Fibroblast of lung (primary cell): Measurements from ENCODE around the gene SUMF1. TPM values are rescaled to one million over a fixed set of nuclear protein-coding genes. Genes with fewer than 3 reads are reported as not detected.

Experiments
- DNase-seq, 2 donors: peaks; one replicate each; pipeline versions ENCODE4 v3.0.0 to v3.0.0-alpha.2; 2010; ENCODE audit warnings: low read depth in 2 of 2
- H2AFZ ChIP-seq: 2 replicates; pipeline ENCODE4 v1.5.1; 2012; ENCODE audit warnings: low read length, control low read depth, inconsistent platforms
- H3K27ac ChIP-seq: 2 replicates; pipeline ENCODE4 v1.5.1; 2011; ENCODE audit warnings: low read length, control low read depth; ENCODE audit not compliant: insufficient read depth
- H3K27me3 ChIP-seq: 2 replicates; pipeline ENCODE4 v1.5.1; 2011; ENCODE audit warnings: mild to moderate bottlenecking, low read length; ENCODE audit not compliant: control insufficient read depth, insufficient read depth
- H3K36me3 ChIP-seq: 2 replicates; pipeline ENCODE4 v1.5.1; 2011; ENCODE audit warnings: low read length; ENCODE audit not compliant: control insufficient read depth, insufficient read depth
- H3K4me1 ChIP-seq: 2 replicates; pipeline ENCODE4 v1.5.1; 2011; ENCODE audit warnings: low read length; ENCODE audit not compliant: control insufficient read depth, insufficient read depth; ENCODE audit errors: extremely low read depth
- H3K4me2 ChIP-seq: 2 replicates; pipeline ENCODE4 v1.5.1; 2011; ENCODE audit warnings: low read length, control low read depth; ENCODE audit not compliant: insufficient read depth; ENCODE audit errors: extremely low read depth
- H3K4me3 ChIP-seq, 4 experiments: fragments of 200-600 bp in 1 of 4; sonication (generic) in 1 of 4; replicated peaks in 1 of 4; 2 replicates each; pipeline ENCODE4 v1.5.1; 2011 to 2016; ENCODE audit warnings: low read length in 4 of 4, low read depth in 3 of 4, mild to moderate bottlenecking in 3 of 4, control low read depth in 2 of 4, inconsistent platforms in 1 of 4, mixed read lengths in 1 of 4; ENCODE audit not compliant: insufficient read depth in 1 of 4; ENCODE audit errors: control extremely low read depth in 1 of 4
- H3K79me2 ChIP-seq: 2 replicates; pipeline ENCODE4 v1.5.1; 2012; ENCODE audit warnings: mild to moderate bottlenecking, low read length, inconsistent platforms; ENCODE audit not compliant: control insufficient read depth, insufficient read depth
- H3K9ac ChIP-seq: 2 replicates; pipeline ENCODE4 v1.5.1; 2011; ENCODE audit warnings: mild to moderate bottlenecking, low read length, control low read depth; ENCODE audit not compliant: insufficient read depth
- H3K9me3 ChIP-seq: 2 replicates; pipeline ENCODE4 v1.5.1; 2012; ENCODE audit warnings: low read depth, low read length; ENCODE audit not compliant: control insufficient read depth, insufficient read depth
- H4K20me1 ChIP-seq: 2 replicates; pipeline ENCODE4 v1.5.1; 2011; ENCODE audit warnings: low read length; ENCODE audit not compliant: control insufficient read depth, insufficient read depth; ENCODE audit errors: extremely low read depth
- EZH2 ChIP-seq: IDR thresholded peaks from 2 replicates; pipeline ENCODE4 v1.5.1; 2012; ENCODE audit warnings: low read length, control low read depth, mild to moderate bottlenecking; ENCODE audit errors: missing control alignments
- polyA plus RNA-seq, 2 donors: library from polyadenylated mRNA; depleted of rRNA in 1 of 2; stranded (reverse) in 1 of 2; unstranded in 1 of 2; fragments of >200 nt; gene quantifications; 2 replicates each; pipeline ENCODE4 v1.2.1, GENCODE V29; 2011 to 2012; ENCODE audit warnings: missing spikeins in 1 of 2
- total RNA-seq: library from RNA; depleted of rRNA; stranded (reverse); fragments of >200 nt; gene quantifications from 2 replicates; pipeline ENCODE4 v1.2.1, GENCODE V29; 2014
- TF ChIP-seq, protein P1 (sequence below), 2 donors: IDR thresholded peaks in 1 of 2; conservative IDR thresholded peaks in 1 of 2; 1 replicate in 1 of 2; 2 replicates in 1 of 2; pipeline ENCODE4 v1.5.1; 2011 to 2012; ENCODE audit warnings: low read length in 2 of 2, control low read depth in 1 of 2, inconsistent platforms in 1 of 2, low read depth in 1 of 2, mild to moderate bottlenecking in 1 of 2

The SUMF1 gene
- total and polyA plus RNA-seq, 2 donors (not counting 1 experiment from before 2014, with no cell fraction given): 50.0 to 64.6 TPM

DNA sequence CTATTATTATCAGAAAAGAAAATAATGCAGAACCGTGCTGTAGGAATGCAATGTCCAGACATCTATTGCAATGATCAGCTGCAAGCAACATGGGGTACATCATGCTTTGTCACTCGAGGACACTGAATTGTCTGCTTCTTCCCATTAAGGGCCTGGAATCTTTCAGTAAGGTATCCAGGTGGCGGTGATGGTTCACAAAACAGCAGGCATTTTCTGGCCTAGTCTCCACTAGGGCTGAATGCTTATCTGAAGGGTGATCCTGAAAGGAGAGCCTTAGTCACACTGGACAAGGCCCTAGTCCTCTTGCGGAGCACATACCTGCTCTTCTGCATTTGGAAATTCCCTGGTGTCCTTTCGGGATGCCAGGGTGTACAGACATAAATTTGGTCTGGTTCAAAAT lies 47.3 kb upstream of the SUMF1 start:
- Histone ChIP-seq H2AFZ (no peak overlapping the region), H3K4me3 (no peak overlapping the region), H3K9ac (no peak overlapping the region), H3K4me1 (no peaks in the 10 kb centered on the region), H4K20me1 (no peaks in the 10 kb centered on the region), H3K27me3 (no peaks in the 10 kb centered on the region), H3K79me2 (no peaks in the 10 kb centered on the region), H3K9me3 (no peaks in the 10 kb centered on the region), H3K27ac (no peak overlapping the region), H3K36me3 (no peaks in the 10 kb centered on the region), H3K4me2 (no peak overlapping the region)
- TF ChIP-seq, protein P1, sequence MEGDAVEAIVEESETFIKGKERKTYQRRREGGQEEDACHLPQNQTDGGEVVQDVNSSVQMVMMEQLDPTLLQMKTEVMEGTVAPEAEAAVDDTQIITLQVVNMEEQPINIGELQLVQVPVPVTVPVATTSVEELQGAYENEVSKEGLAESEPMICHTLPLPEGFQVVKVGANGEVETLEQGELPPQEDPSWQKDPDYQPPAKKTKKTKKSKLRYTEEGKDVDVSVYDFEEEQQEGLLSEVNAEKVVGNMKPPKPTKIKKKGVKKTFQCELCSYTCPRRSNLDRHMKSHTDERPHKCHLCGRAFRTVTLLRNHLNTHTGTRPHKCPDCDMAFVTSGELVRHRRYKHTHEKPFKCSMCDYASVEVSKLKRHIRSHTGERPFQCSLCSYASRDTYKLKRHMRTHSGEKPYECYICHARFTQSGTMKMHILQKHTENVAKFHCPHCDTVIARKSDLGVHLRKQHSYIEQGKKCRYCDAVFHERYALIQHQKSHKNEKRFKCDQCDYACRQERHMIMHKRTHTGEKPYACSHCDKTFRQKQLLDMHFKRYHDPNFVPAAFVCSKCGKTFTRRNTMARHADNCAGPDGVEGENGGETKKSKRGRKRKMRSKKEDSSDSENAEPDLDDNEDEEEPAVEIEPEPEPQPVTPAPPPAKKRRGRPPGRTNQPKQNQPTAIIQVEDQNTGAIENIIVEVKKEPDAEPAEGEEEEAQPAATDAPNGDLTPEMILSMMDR (conservative IDR thresholded peaks at IDR 0.05 in 1 of 2, IDR thresholded peaks at IDR 0.05 in 1 of 2; ENCODE audit: low read depth in 1 of 2, low read length in 2 of 2): no peak
- TF ChIP-seq EZH2: no peak
- no peak for DNase-seq

DNA sequence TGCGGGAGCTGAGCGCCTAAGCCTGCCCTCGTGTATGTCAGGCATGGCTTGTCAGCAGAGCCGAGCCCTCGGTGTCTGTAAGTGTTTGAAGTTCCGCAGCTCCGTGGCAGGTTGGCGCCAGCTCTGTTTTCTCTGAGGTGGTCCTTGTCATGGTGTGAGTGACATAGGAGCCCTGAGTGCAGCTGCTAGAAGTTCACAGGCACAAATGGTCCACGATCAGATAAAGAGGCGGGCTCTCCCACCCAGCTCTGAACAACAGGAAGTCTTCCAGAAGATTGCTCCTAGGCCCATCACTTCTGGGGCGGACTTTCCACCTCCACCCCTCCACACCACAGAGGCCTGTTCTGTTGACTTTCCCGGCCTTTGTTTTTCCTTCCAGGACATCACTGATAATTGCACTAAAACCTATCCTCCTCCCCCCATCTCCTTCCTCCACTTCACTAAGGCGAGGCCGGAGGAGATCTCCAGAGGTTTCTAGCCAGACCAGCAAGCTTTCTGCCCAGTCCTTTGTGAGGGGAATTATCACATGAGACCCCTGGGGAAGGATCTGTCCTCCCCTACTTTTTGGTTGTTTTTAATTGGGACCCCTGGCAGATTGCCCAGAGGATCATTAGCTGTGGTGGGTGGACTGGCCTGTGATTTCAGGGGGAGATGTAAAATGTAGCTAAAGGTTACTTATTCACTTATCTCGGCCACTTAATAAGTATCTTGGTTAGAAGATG lies 46.0 kb upstream of the SUMF1 start:
- H3K36me3 ChIP-seq: no peaks in the 10 kb centered on the region
- no peaks in the 10 kb centered on the region for H3K27me3 ChIP-seq
- no peaks in the 10 kb centered on the region for H3K4me1 ChIP-seq
- TF ChIP-seq, protein P1 (conservative IDR thresholded peaks at IDR 0.05 in 1 of 2, IDR thresholded peaks at IDR 0.05 in 1 of 2; ENCODE audit: low read depth in 1 of 2, low read length in 2 of 2): no peak
- TF ChIP-seq EZH2: no peak
- DNase-seq: no peak
- no peaks in the 10 kb centered on the region for H4K20me1 ChIP-seq
- no peaks in the 10 kb centered on the region for H3K9me3 ChIP-seq
- no peaks in the 10 kb centered on the region for H3K79me2 ChIP-seq
- no peak overlapping the region for H2AFZ ChIP-seq
- H3K4me3 ChIP-seq: no peak overlapping the region
- no peak overlapping the region for H3K4me2 ChIP-seq
- no peak overlapping the region for H3K9ac ChIP-seq
- H3K27ac ChIP-seq: no peak overlapping the region

DNA sequence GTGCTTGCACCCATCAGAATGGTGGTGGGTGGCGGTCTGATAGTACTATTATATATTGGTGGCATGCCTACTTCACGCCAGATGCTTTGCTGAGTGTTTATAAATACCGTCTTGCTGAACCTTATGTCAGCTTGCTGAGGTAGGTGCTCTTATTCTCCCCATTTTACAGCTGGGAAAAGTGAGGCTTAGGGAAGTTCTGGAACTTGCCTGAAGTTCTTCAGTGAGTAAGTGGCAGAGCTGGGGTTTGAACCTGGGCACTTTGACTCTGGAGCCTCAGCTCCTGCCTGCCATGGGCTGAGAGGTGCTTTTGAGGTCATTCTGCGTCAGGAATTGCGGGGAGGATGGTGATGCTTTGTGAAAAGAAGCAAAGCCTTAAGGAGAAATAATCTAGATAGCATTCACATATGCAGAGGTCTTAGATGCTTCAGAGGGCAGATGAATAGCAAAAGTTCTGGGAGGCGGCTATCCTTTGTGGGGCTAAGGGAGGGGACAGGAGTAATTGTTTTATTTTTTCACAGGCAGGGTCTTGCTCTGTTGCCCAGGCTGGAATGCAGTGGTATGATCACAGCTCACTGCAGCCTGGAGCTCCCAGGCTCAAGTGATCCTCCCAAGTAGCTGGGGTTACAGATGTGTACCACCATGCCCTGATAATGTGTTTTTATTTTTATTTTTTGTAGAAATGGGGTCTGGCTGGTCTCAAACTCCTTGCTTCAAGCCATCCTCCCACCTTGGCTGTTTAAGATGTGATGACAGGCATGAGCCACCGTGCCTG lies 44.6 kb upstream of the SUMF1 start:
- no peaks in the 10 kb centered on the region for H3K79me2 ChIP-seq

More for the DNA sequence above, 44.6 kb upstream of the SUMF1 start:
- no peaks in the 10 kb centered on the region for H3K4me1 ChIP-seq
- no peaks in the 10 kb centered on the region for H3K9me3 ChIP-seq
- H3K27ac ChIP-seq: no peak overlapping the region
- H3K4me2 ChIP-seq: no peak overlapping the region
- no peaks in the 10 kb centered on the region for H4K20me1 ChIP-seq
- no peaks in the 10 kb centered on the region for H3K36me3 ChIP-seq
- H3K9ac ChIP-seq: no peak overlapping the region
- no peak overlapping the region for H2AFZ ChIP-seq
- H3K4me3 ChIP-seq: no peak overlapping the region
- H3K27me3 ChIP-seq: no peaks in the 10 kb centered on the region
- TF ChIP-seq EZH2: no peak
- TF ChIP-seq, protein P1 (conservative IDR thresholded peaks at IDR 0.05 in 1 of 2, IDR thresholded peaks at IDR 0.05 in 1 of 2; ENCODE audit: low read depth in 1 of 2, low read length in 2 of 2): no peak
- no peak for DNase-seq
